ENCODE measurements around the gene MEPCE. TPM values are rescaled to one million over a fixed set of nuclear protein-coding genes. Genes with fewer than 3 reads are reported as not detected.

Gene MEPCE
- total and polyA plus RNA-seq, 2 of the 8 experiments (the other 6 are each of a cell fraction or from before 2014, with no cell fraction given): 22.8 to 48.8 TPM

DNA sequence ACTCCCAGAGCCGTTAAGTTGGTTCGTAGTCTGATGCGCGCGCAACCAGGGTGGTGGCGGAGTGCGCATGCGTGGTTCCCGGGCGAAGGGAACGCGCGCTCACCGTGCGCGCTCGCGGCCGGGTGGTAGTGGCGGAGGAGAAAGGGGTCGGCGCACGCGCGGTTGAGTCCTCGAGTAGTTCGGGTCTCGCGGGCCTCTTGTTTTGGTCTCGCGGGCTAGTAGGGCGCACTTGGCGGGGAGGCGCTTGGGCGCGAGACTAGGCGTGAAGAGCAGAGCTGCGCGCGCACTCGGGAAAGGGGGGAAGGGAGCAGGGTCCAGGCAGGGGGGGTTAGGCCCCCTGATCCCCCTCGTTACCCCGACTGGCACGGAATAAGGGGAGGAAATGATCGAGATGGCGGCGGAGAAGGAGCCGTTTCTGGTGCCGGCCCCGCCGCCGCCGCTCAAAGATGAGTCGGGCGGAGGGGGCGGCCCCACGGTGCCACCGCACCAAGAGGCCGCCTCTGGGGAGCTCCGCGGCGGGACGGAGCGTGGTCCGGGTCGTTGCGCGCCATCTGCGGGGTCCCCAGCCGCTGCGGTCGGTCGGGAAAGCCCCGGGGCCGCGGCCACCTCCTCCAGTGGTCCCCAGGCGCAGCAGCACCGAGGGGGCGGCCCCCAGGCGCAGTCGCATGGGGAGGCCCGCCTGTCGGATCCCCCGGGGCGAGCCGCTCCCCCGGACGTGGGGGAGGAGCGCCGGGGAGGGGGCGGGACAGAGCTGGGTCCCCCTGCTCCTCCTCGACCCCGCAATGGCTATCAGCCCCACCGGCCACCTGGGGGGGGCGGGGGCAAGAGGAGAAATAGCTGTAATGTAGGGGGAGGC, at the start of gene MEPCE (continued):
- TF ChIP-seq PHF8 (conservative IDR thresholded peaks at IDR 0.05; ENCODE audit: low read depth, low read length) (peak; percentile 37), RBBP5 (IDR thresholded peaks at IDR 0.05; ENCODE audit: borderline replicate concordance, low read depth, low read length) (peak; percentile 64; the same call in 1 of the 2 replicates), KDM4A (IDR thresholded peaks at IDR 0.05; ENCODE audit: low read depth, low read length, severe bottlenecking) (no peak), YY1 (IDR thresholded peaks at IDR 0.05; ENCODE audit: low read depth, low read length) (no peak), POLR2A (IDR thresholded peaks at IDR 0.05; ENCODE audit: control extremely low read depth in 1 of 2, low read depth in 2 of 2, low read length in 2 of 2) (peak in 1 of 2 experiments; percentile 67; a peak in 2 of 3 replicates), RXRA (IDR thresholded peaks at IDR 0.05; ENCODE audit: insufficient read depth, low read depth, low read length) (no peak), SIN3A (conservative IDR thresholded peaks at IDR 0.05 in 1 of 2, IDR thresholded peaks at IDR 0.05 in 1 of 2; ENCODE audit: low read depth in 1 of 2, low read length in 2 of 2) (no peak; a peak in 1 of 4 replicates), HDAC6 (IDR thresholded peaks at IDR 0.05; ENCODE audit: low read depth, low read length) (no peak)
- TF ChIP-seq, protein P1, sequence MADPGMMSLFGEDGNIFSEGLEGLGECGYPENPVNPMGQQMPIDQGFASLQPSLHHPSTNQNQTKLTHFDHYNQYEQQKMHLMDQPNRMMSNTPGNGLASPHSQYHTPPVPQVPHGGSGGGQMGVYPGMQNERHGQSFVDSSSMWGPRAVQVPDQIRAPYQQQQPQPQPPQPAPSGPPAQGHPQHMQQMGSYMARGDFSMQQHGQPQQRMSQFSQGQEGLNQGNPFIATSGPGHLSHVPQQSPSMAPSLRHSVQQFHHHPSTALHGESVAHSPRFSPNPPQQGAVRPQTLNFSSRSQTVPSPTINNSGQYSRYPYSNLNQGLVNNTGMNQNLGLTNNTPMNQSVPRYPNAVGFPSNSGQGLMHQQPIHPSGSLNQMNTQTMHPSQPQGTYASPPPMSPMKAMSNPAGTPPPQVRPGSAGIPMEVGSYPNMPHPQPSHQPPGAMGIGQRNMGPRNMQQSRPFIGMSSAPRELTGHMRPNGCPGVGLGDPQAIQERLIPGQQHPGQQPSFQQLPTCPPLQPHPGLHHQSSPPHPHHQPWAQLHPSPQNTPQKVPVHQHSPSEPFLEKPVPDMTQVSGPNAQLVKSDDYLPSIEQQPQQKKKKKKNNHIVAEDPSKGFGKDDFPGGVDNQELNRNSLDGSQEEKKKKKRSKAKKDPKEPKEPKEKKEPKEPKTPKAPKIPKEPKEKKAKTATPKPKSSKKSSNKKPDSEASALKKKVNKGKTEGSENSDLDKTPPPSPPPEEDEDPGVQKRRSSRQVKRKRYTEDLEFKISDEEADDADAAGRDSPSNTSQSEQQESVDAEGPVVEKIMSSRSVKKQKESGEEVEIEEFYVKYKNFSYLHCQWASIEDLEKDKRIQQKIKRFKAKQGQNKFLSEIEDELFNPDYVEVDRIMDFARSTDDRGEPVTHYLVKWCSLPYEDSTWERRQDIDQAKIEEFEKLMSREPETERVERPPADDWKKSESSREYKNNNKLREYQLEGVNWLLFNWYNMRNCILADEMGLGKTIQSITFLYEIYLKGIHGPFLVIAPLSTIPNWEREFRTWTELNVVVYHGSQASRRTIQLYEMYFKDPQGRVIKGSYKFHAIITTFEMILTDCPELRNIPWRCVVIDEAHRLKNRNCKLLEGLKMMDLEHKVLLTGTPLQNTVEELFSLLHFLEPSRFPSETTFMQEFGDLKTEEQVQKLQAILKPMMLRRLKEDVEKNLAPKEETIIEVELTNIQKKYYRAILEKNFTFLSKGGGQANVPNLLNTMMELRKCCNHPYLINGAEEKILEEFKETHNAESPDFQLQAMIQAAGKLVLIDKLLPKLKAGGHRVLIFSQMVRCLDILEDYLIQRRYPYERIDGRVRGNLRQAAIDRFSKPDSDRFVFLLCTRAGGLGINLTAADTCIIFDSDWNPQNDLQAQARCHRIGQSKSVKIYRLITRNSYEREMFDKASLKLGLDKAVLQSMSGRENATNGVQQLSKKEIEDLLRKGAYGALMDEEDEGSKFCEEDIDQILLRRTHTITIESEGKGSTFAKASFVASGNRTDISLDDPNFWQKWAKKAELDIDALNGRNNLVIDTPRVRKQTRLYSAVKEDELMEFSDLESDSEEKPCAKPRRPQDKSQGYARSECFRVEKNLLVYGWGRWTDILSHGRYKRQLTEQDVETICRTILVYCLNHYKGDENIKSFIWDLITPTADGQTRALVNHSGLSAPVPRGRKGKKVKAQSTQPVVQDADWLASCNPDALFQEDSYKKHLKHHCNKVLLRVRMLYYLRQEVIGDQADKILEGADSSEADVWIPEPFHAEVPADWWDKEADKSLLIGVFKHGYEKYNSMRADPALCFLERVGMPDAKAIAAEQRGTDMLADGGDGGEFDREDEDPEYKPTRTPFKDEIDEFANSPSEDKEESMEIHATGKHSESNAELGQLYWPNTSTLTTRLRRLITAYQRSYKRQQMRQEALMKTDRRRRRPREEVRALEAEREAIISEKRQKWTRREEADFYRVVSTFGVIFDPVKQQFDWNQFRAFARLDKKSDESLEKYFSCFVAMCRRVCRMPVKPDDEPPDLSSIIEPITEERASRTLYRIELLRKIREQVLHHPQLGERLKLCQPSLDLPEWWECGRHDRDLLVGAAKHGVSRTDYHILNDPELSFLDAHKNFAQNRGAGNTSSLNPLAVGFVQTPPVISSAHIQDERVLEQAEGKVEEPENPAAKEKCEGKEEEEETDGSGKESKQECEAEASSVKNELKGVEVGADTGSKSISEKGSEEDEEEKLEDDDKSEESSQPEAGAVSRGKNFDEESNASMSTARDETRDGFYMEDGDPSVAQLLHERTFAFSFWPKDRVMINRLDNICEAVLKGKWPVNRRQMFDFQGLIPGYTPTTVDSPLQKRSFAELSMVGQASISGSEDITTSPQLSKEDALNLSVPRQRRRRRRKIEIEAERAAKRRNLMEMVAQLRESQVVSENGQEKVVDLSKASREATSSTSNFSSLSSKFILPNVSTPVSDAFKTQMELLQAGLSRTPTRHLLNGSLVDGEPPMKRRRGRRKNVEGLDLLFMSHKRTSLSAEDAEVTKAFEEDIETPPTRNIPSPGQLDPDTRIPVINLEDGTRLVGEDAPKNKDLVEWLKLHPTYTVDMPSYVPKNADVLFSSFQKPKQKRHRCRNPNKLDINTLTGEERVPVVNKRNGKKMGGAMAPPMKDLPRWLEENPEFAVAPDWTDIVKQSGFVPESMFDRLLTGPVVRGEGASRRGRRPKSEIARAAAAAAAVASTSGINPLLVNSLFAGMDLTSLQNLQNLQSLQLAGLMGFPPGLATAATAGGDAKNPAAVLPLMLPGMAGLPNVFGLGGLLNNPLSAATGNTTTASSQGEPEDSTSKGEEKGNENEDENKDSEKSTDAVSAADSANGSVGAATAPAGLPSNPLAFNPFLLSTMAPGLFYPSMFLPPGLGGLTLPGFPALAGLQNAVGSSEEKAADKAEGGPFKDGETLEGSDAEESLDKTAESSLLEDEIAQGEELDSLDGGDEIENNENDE (IDR thresholded peaks at IDR 0.05; ENCODE audit: insufficient replicate concordance, low read length): no peak

Data from H1 (cell line).